Neural progenitor cell (in vitro differentiated cells): ENCODE measurements around the gene KCNB1. TPM values are rescaled to one million over a fixed set of nuclear protein-coding genes. Genes with fewer than 3 reads are reported as not detected.

Experiments
- DNase-seq: peaks from one replicate; pipeline ENCODE4 v3.0.0-alpha.2; 2016; ENCODE audit warnings: low spot score
- H2AFZ ChIP-seq: fragments of 200-600 bp; sonication (generic); replicated peaks from 2 replicates; pipeline ENCODE4 v1.6.1; 2016; ENCODE audit warnings: antibody characterized with exemption
- H3F3A ChIP-seq: fragments of 200-600 bp; sonication (generic); 2 replicates; pipeline ENCODE4 v1.6.1; 2016; ENCODE audit warnings: antibody characterized with exemption, low read depth
- H3K27ac ChIP-seq: fragments of 200-600 bp; sonication (generic); 2 replicates; pipeline ENCODE4 v1.5.1; 2016; ENCODE audit warnings: mild to moderate bottlenecking
- H3K27me3 ChIP-seq: fragments of 200-600 bp; sonication (generic); 2 replicates; pipeline ENCODE4 v1.6.1; 2016; ENCODE audit warnings: mild to moderate bottlenecking, moderate library complexity
- H3K36me3 ChIP-seq: fragments of 200-600 bp; sonication (generic); 2 replicates; pipeline ENCODE4 v1.5.1; 2016
- H3K4me1 ChIP-seq: fragments of 200-600 bp; sonication (generic); 2 replicates; pipeline ENCODE4 v1.6.1; 2016; ENCODE audit warnings: mixed run types
- H3K4me2 ChIP-seq: fragments of 200-600 bp; sonication (generic); 2 replicates; pipeline ENCODE4 v1.6.1; 2016
- H3K4me3 ChIP-seq: fragments of 200-600 bp; sonication (generic); 2 replicates; pipeline ENCODE4 v1.5.1; 2016
- H3K79me2 ChIP-seq: fragments of 200-600 bp; sonication (generic); 2 replicates; pipeline ENCODE4 v1.6.1; 2016; ENCODE audit warnings: low read depth
- H3K9ac ChIP-seq: fragments of 200-600 bp; sonication (generic); 2 replicates; pipeline ENCODE4 v1.6.1; 2016
- H3K9me3 ChIP-seq: fragments of 200-600 bp; sonication (generic); 2 replicates; pipeline ENCODE4 v1.5.1; 2016; ENCODE audit warnings: low read depth
- H4K20me1 ChIP-seq: fragments of 200-600 bp; sonication (generic); 2 replicates; pipeline ENCODE4 v1.6.1; 2016; ENCODE audit warnings: low read depth
- H3K27ac Mint-ChIP-seq: 3 replicates; pipeline ENCODE4 v1.8.0; 2021; ENCODE audit warnings: mixed read lengths
- H3K27me3 Mint-ChIP-seq: 2 replicates; pipeline ENCODE4 v1.8.0; 2022; ENCODE audit warnings: low read depth, mild to moderate bottlenecking, inconsistent platforms, moderate library complexity, mixed read lengths; ENCODE audit not compliant: insufficient read depth
- H3K36me3 Mint-ChIP-seq: 3 replicates; pipeline ENCODE4 v1.8.0; 2021; ENCODE audit warnings: mixed read lengths
- H3K4me1 Mint-ChIP-seq: 3 replicates; pipeline ENCODE4 v1.8.0; 2021; ENCODE audit warnings: mixed read lengths
- H3K4me3 Mint-ChIP-seq: 3 replicates; pipeline ENCODE4 v1.8.0; 2021; ENCODE audit warnings: mild to moderate bottlenecking, moderate library complexity, mixed read lengths
- H3K9me3 Mint-ChIP-seq: 3 replicates; pipeline ENCODE4 v1.8.0; 2020; ENCODE audit warnings: mixed read lengths
- EZH2 ChIP-seq: fragments of 200-600 bp; sonication (generic); IDR thresholded peaks from 2 replicates; pipeline ENCODE4 v1.6.1; 2017; ENCODE audit warnings: antibody characterized with exemption, mild to moderate bottlenecking, moderate library complexity
- EZH2phosphoT487 ChIP-seq: fragments of 200-600 bp; sonication (generic); IDR thresholded peaks from 2 replicates; pipeline ENCODE4 v1.6.1; 2017; ENCODE audit warnings: antibody characterized with exemption
- total RNA-seq: library from RNA; depleted of rRNA; stranded (reverse); fragments of >200 nt; gene quantifications from 2 replicates; pipeline ENCODE4 v1.2.3, GENCODE V29; 2015; ENCODE audit warnings: low replicate concordance
- TF ChIP-seq, protein P1 (sequence below): fragments of 200-600 bp; sonication (generic); IDR thresholded peaks from 2 replicates; pipeline ENCODE4 v1.5.1; 2017; ENCODE audit warnings: antibody characterized with exemption, mild to moderate bottlenecking

The KCNB1 gene
- total RNA-seq, 1 donor from 2014 or later, result 0.97 TPM

DNA sequence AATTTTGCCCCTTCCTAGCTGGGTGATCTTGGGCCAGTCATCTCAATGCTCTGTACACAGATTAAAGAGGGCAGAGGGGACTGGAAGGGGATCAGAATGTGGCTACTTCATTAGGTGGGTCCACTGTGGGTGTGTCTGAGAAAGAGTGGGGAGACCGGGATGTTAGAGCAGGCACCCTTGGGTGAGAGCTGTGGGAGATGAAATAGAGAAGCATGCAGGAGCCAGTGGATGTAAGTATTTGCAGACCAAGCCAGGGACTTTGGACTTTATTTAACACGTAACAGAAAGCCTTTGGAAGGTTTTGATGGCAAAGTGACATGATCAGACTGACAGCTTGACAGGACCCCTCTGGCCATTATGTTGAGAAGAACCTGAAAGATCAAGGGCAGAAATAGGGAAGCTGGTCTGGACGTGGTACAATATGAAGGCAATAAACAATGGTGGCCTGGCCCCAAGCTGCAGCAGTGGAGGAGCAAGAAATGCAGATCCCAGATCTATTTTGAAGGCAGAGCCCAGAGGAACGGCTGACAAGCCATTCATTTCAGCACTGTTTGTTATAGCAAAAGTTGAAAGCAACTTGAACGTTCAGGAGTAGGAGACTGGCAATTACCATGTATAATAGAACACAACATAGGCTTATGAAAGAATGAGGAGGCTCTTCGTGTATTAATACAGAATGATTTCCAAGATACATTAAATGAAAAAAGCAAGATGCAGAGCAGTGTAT lies 122.1 kb downstream of the KCNB1 start:
- no peak for DNase-seq
- TF ChIP-seq, protein P1, sequence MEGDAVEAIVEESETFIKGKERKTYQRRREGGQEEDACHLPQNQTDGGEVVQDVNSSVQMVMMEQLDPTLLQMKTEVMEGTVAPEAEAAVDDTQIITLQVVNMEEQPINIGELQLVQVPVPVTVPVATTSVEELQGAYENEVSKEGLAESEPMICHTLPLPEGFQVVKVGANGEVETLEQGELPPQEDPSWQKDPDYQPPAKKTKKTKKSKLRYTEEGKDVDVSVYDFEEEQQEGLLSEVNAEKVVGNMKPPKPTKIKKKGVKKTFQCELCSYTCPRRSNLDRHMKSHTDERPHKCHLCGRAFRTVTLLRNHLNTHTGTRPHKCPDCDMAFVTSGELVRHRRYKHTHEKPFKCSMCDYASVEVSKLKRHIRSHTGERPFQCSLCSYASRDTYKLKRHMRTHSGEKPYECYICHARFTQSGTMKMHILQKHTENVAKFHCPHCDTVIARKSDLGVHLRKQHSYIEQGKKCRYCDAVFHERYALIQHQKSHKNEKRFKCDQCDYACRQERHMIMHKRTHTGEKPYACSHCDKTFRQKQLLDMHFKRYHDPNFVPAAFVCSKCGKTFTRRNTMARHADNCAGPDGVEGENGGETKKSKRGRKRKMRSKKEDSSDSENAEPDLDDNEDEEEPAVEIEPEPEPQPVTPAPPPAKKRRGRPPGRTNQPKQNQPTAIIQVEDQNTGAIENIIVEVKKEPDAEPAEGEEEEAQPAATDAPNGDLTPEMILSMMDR, result no peak
- no peak for TF ChIP-seq EZH2
- no peak for TF ChIP-seq EZH2phosphoT487
- no peak overlapping the region for H3K4me3 ChIP-seq
- no peaks in the 10 kb centered on the region for H3F3A ChIP-seq
- no peaks in the 10 kb centered on the region for H4K20me1 ChIP-seq
- no peak overlapping the region for H3K4me2 ChIP-seq
- no peaks in the 10 kb centered on the region for H3K36me3 ChIP-seq
- H3K27ac ChIP-seq, result no peak overlapping the region
- no peak overlapping the region for H2AFZ ChIP-seq
- Mint-ChIP-seq H3K9me3 (no peaks in the 10 kb centered on the region), H3K4me3 (no peak overlapping the region), H3K27me3 (peaks cover 2% of the 10 kb centered on the region), H3K36me3 (no peaks in the 10 kb centered on the region), H3K4me1 (peaks cover 7% of the 10 kb centered on the region), H3K27ac (no peak overlapping the region)
- no peaks in the 10 kb centered on the region for H3K4me1 ChIP-seq
- H3K79me2 ChIP-seq, result no peaks in the 10 kb centered on the region
- no peaks in the 10 kb centered on the region for H3K9me3 ChIP-seq
- H3K27me3 ChIP-seq, result no peaks in the 10 kb centered on the region
- no peak overlapping the region for H3K9ac ChIP-seq

DNA sequence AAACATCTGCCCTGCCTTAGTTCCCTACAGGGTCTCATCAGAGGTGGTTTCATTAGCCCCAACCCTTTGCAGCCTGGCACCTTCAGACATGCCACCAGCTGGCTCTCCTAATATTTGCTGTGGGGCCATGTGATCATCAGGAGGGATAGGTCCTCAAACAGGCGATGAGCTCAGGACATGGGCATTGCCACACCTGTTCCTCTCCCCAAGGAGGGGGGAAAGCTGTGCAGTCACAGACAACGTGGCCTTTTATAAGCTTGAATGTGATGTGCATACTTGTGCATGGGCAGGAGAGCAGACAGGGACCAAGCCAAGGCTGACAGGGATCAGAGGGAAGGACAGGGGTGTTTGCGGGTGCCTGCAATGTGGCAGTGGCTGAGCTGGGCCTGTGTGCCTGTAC lies 125.8 kb downstream of the KCNB1 start:
- Histone ChIP-seq H4K20me1 (no peaks in the 10 kb centered on the region), H3K27me3 (no peaks in the 10 kb centered on the region), H3K9ac (no peak overlapping the region), H3K4me3 (no peak overlapping the region), H3K9me3 (no peaks in the 10 kb centered on the region), H3K4me2 (no peak overlapping the region), H3K36me3 (no peaks in the 10 kb centered on the region), H3F3A (no peaks in the 10 kb centered on the region), H3K27ac (no peak overlapping the region), H3K79me2 (no peaks in the 10 kb centered on the region), H2AFZ (no peak overlapping the region), H3K4me1 (no peaks in the 10 kb centered on the region)
- no peak for DNase-seq
- no peaks in the 10 kb centered on the region for H3K9me3 Mint-ChIP-seq
- H3K4me3 Mint-ChIP-seq, result no peak overlapping the region
- no peak for TF ChIP-seq EZH2
- TF ChIP-seq, protein P1, result no peak
- no peak for TF ChIP-seq EZH2phosphoT487
- H3K27ac Mint-ChIP-seq, result no peak overlapping the region
- peaks cover 2% of the 10 kb centered on the region for H3K4me1 Mint-ChIP-seq
- H3K27me3 Mint-ChIP-seq, result peaks cover 2% of the 10 kb centered on the region
- H3K36me3 Mint-ChIP-seq, result no peaks in the 10 kb centered on the region

DNA sequence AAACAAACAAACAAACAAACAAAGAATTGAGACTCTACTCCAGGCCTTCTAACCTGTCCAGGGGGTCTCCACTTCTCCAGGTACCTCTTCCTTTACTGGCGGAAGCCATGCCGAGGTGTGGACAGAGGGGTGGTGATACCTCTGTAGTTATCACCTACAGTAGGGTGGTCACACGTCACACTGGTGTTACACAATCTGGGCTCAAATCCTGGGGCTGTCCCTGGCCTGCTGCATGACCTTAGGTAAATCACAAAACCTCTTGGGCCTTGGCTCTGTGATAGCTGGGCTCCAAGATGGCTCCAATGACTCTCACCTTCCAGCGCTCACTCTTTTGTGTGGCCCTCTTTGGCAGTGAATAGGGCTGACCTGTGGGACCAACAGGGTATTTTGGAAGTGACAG lies 127.8 kb downstream of the KCNB1 start:
- Histone ChIP-seq H3K4me3 (no peak overlapping the region), H3K4me1 (no peaks in the 10 kb centered on the region), H3K9me3 (no peaks in the 10 kb centered on the region), H3K9ac (no peak overlapping the region), H3K27me3 (no peaks in the 10 kb centered on the region), H2AFZ (no peak overlapping the region), H3K4me2 (no peak overlapping the region), H3F3A (no peaks in the 10 kb centered on the region), H4K20me1 (no peaks in the 10 kb centered on the region), H3K36me3 (no peaks in the 10 kb centered on the region), H3K79me2 (no peaks in the 10 kb centered on the region), H3K27ac (no peak overlapping the region)
- Mint-ChIP-seq H3K9me3 (no peaks in the 10 kb centered on the region), H3K4me3 (no peak overlapping the region), H3K36me3 (no peaks in the 10 kb centered on the region), H3K4me1 (peaks cover 2% of the 10 kb centered on the region), H3K27ac (no peak overlapping the region), H3K27me3 (peaks cover 7% of the 10 kb centered on the region)
- TF ChIP-seq EZH2phosphoT487, result no peak
- no peak for TF ChIP-seq EZH2
- TF ChIP-seq, protein P1, result no peak
- DNase-seq, result no peak
